Measurements from ENCODE around the gene P2RY12. TPM values are rescaled to one million over a fixed set of nuclear protein-coding genes. Genes with fewer than 3 reads are reported as not detected.

P2RY12 gene
- not detected for total RNA-seq

DNA sequence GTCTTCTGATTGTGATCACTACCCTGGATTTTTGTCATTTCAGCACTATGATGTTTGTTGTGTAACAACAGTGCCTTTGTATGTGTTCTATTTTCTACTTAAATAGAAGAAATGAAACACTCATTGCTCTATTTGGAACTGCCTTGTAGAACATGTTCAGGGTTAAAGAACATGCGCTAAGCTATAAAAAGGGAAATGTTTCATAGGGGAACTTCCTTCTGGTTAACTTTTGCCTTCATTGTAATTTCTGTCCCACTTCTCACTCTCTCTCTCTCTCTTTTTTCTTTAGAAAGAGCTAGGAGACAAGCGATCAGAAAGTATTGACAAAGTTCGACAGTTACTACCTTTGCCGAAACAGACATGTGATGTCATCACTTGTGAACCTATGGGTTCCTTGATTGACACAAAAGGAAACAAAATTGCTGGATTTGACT, at the start of gene P2RY12:
Gene P2RY12, minus strand, starts transcription at position 13 of the 434 bp plus-strand sequence. CDS start 45,908 bp downstream, outside the sequence.
- Mint-ChIP-seq H3K27ac (peak within 1 kb of the TSS; percentile 4), H3K4me3 (peak within 1 kb of the TSS; percentile 36), H3K9me3 (ENCODE audit: low read depth) (no peaks in the 10 kb centered on the region), H3K4me1 (peaks cover 13% of the 10 kb centered on the region), H3K27me3 (peaks cover under 1% of the 10 kb centered on the region), H3K36me3 (no peaks in the 10 kb centered on the region)
- ATAC-seq: no peak
- DNase-seq: no peak
- CTCF ChIA-PET: interaction anchor here (1.0 kb wide), 1 partner anchor 98 kb away, joined by 3 read pairs; no protein-coding TSS in a partner anchor

DNA sequence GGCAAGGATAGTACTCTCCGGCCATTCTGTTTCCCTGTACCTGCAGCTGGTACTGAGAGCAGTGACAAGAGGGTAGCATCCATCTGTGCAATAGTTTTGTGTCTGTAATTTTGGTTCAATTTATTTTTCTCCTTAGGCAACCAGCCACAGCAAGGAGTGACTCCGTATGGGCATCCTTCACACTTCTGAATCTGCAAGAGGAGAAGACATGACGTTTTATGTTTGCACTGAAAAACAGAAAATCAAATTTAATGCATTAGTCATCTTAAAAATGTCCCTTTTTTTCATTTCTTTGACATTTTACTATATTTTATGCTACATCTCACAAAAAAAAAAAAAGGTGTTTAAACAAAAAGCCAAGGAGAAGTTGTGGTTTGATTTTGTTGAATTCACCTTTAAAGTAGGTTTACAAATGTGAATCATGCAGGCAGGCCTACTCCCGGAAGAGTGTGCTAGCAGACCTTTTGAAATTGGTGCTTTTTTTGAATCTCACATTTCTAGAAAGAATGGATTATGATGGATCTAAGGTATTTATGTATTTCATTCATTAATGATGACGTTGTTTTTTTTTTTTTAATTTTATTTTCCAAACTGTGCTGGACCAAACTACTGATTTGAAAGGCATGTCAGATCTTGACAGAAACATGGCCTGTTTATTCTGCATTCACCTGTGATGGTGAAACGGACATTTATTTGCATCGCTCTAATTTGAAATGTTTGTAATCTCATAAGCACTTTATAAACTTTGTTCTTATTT, 48.2 kb upstream of the P2RY12 start:
- CTCF ChIA-PET: no interaction called here
- no peak for DNase-seq
- H3K36me3 Mint-ChIP-seq: no peaks in the 10 kb centered on the region
- ATAC-seq: no peak
- no peaks in the 10 kb centered on the region for H3K27me3 Mint-ChIP-seq
- no peak overlapping the region for H3K4me3 Mint-ChIP-seq
- no peak overlapping the region for H3K27ac Mint-ChIP-seq
- H3K9me3 Mint-ChIP-seq (ENCODE audit: low read depth): no peaks in the 10 kb centered on the region
- peaks cover 3% of the 10 kb centered on the region for H3K4me1 Mint-ChIP-seq

DNA sequence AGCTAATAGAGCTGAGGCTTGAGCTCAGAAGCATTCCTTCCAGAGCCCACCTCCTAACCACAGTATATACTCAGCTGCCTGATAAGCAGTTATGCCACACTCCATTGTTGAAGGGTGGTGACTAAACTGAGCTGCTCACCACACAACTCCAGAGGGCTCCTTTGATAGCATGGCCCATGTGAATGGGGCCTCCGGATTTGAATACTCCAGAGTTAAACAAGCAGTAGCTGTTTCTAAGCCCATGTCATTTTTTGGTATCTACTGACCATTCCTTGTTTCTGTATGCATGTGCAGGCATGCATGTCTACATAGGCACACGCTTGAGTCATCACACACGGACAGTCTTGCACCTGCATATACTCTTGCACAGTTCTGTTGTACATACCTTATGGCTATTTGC, 47.4 kb upstream of the P2RY12 start:
- Mint-ChIP-seq H3K27me3 (no peaks in the 10 kb centered on the region), H3K9me3 (ENCODE audit: low read depth) (no peaks in the 10 kb centered on the region), H3K4me1 (peaks cover 3% of the 10 kb centered on the region), H3K36me3 (no peaks in the 10 kb centered on the region), H3K4me3 (no peak overlapping the region), H3K27ac (no peak overlapping the region)
- DNase-seq: no peak
- no peak for ATAC-seq
- CTCF ChIA-PET: no interaction called here

- DNase-seq: no peak
- CTCF ChIA-PET: interaction anchor here (1.2 kb wide), 1 partner anchor 8 kb away, joined by 3 read pairs; no protein-coding TSS in a partner anchor
Measured at GRCh38 chr3:151430821-151431484, 46.4 kb upstream of the P2RY12 start.

GRCh38 chr3:151428386-151428785, 43.8 kb upstream of the P2RY12 start:
- Mint-ChIP-seq H3K4me1 (peaks cover 8% of the 10 kb centered on the region), H3K27ac (no peak overlapping the region), H3K4me3 (no peak overlapping the region), H3K27me3 (peaks cover 3% of the 10 kb centered on the region), H3K9me3 (ENCODE audit: low read depth) (no peaks in the 10 kb centered on the region), H3K36me3 (no peaks in the 10 kb centered on the region)
- CTCF ChIA-PET: interaction anchor here (1.1 kb wide), 1 partner anchor 11 kb away, joined by 3 read pairs; no protein-coding TSS in a partner anchor
- DNase-seq (no peak), ATAC-seq (no peak)

More at GRCh38 chr3:151430821-151431484, 46.4 kb upstream of the P2RY12 start:
- Mint-ChIP-seq H3K27me3 (no peaks in the 10 kb centered on the region), H3K9me3 (ENCODE audit: low read depth) (no peaks in the 10 kb centered on the region), H3K4me3 (no peak overlapping the region), H3K4me1 (peaks cover 6% of the 10 kb centered on the region), H3K36me3 (no peaks in the 10 kb centered on the region), H3K27ac (no peak overlapping the region)
- ATAC-seq: no peak

- H3K4me1 Mint-ChIP-seq: peaks cover 11% of the 10 kb centered on the region
- no peak overlapping the region for H3K27ac Mint-ChIP-seq
- CTCF ChIA-PET: interaction anchor here (1.3 kb wide), 1 partner anchor 12 kb away, joined by 3 read pairs; no protein-coding TSS in a partner anchor
- no peak overlapping the region for H3K4me3 Mint-ChIP-seq
- no peak for DNase-seq
- no peaks in the 10 kb centered on the region for H3K9me3 Mint-ChIP-seq (ENCODE audit: low read depth)
- no peaks in the 10 kb centered on the region for H3K36me3 Mint-ChIP-seq
- peaks cover 3% of the 10 kb centered on the region for H3K27me3 Mint-ChIP-seq
- peak; percentile 36 for ATAC-seq
Measured at GRCh38 chr3:151426341-151426657, 41.7 kb upstream of the P2RY12 start.

GRCh38 chr3:151425627-151426340, 41.2 kb upstream of the P2RY12 start:
- H3K4me3 Mint-ChIP-seq: no peak overlapping the region
- no peaks in the 10 kb centered on the region for H3K36me3 Mint-ChIP-seq
- H3K4me1 Mint-ChIP-seq: peaks cover 7% of the 10 kb centered on the region
- DNase-seq (no peak), ATAC-seq (no peak)
- no peaks in the 10 kb centered on the region for H3K9me3 Mint-ChIP-seq (ENCODE audit: low read depth)
- H3K27ac Mint-ChIP-seq: no peak overlapping the region
- H3K27me3 Mint-ChIP-seq: peaks cover 3% of the 10 kb centered on the region
- CTCF ChIA-PET: interaction anchor here (1.3 kb wide), 1 partner anchor 11 kb away, joined by 3 read pairs; no protein-coding TSS in a partner anchor

GRCh38 chr3:151423091-151423490, 38.5 kb upstream of the P2RY12 start:
- CTCF ChIA-PET: interaction anchor here (1.4 to 1.7 kb wide), 2 partner anchors 11 to 16 kb away, joined by 4 read pairs; no protein-coding TSS in a partner anchor
- H3K36me3 Mint-ChIP-seq: no peaks in the 10 kb centered on the region
- peaks cover 3% of the 10 kb centered on the region for H3K27me3 Mint-ChIP-seq
- no peaks in the 10 kb centered on the region for H3K9me3 Mint-ChIP-seq (ENCODE audit: low read depth)
- ATAC-seq: no peak
- H3K4me3 Mint-ChIP-seq: no peak overlapping the region
- peaks cover 7% of the 10 kb centered on the region for H3K4me1 Mint-ChIP-seq
- no peak for DNase-seq
- H3K27ac Mint-ChIP-seq: no peak overlapping the region

GRCh38 chr3:151421938-151422337, 37.4 kb upstream of the P2RY12 start:
- no peak for ATAC-seq
- Mint-ChIP-seq H3K27ac (no peak overlapping the region), H3K27me3 (peaks cover 3% of the 10 kb centered on the region), H3K9me3 (ENCODE audit: low read depth) (no peaks in the 10 kb centered on the region), H3K36me3 (no peaks in the 10 kb centered on the region), H3K4me3 (no peak overlapping the region), H3K4me1 (peaks cover 7% of the 10 kb centered on the region)
- DNase-seq: no peak
- CTCF ChIA-PET: interaction anchor here (1.7 kb wide), 1 partner anchor 17 kb away, joined by 4 read pairs; no protein-coding TSS in a partner anchor

DNA sequence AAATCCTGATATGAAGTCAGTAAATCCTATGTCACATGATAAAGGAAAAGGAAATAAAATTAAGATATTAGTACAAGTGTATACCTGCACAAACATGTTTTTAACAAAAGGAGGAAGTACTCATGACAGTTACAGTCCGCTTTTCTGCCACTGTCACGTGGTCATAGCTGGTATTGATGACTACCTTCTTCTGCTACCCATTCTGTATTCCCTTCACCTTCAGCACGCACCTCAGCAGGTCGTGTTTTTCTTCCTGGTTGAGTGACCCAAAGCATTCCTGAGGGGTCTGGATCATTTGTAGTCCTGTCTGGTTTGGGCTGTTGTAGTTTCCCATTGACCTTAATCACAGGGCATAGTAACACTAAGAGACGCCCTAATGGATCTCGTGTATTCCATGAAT, 35.3 kb upstream of the P2RY12 start:
- CTCF ChIA-PET: no interaction called here
- Mint-ChIP-seq H3K27me3 (peaks cover 3% of the 10 kb centered on the region), H3K4me1 (peaks cover 3% of the 10 kb centered on the region), H3K27ac (no peak overlapping the region), H3K36me3 (no peaks in the 10 kb centered on the region), H3K9me3 (ENCODE audit: low read depth) (no peaks in the 10 kb centered on the region), H3K4me3 (no peak overlapping the region)
- no peak for ATAC-seq
- DNase-seq: no peak

- Mint-ChIP-seq H3K4me3 (no peak overlapping the region), H3K9me3 (ENCODE audit: low read depth) (no peaks in the 10 kb centered on the region), H3K27ac (no peak overlapping the region), H3K27me3 (peaks cover 5% of the 10 kb centered on the region), H3K4me1 (no peaks in the 10 kb centered on the region), H3K36me3 (no peaks in the 10 kb centered on the region)
- ATAC-seq (no peak), DNase-seq (no peak)
- CTCF ChIA-PET: interaction anchor here (1.0 kb wide), 1 partner anchor 11 kb away, joined by 3 read pairs; no protein-coding TSS in a partner anchor
Measured at GRCh38 chr3:151415289-151415688, 30.7 kb upstream of the P2RY12 start.

GRCh38 chr3:151412989-151413388, 28.4 kb upstream of the P2RY12 start:
- H3K9me3 Mint-ChIP-seq (ENCODE audit: low read depth): no peaks in the 10 kb centered on the region
- H3K27ac Mint-ChIP-seq: no peak overlapping the region
- ATAC-seq (no peak), DNase-seq (no peak)
- H3K4me1 Mint-ChIP-seq: no peaks in the 10 kb centered on the region
- no peaks in the 10 kb centered on the region for H3K36me3 Mint-ChIP-seq
- no peak overlapping the region for H3K4me3 Mint-ChIP-seq
- peaks cover 5% of the 10 kb centered on the region for H3K27me3 Mint-ChIP-seq
- CTCF ChIA-PET: interaction anchor here (2.1 kb wide), 1 partner anchor 11 kb away, joined by 4 read pairs; no protein-coding TSS in a partner anchor

GRCh38 chr3:151410891-151411559, 26.5 kb upstream of the P2RY12 start:
- Mint-ChIP-seq H3K4me3 (no peak overlapping the region), H3K27me3 (peaks cover 14% of the 10 kb centered on the region), H3K9me3 (ENCODE audit: low read depth) (no peaks in the 10 kb centered on the region), H3K36me3 (no peaks in the 10 kb centered on the region), H3K4me1 (no peaks in the 10 kb centered on the region), H3K27ac (no peak overlapping the region)
- CTCF ChIA-PET: no interaction called here
- DNase-seq (no peak), ATAC-seq (no peak)
